ENCODE measurements around the gene GBA2.

- no peak for TF ChIP-seq CTCF (IDR thresholded peaks at IDR 0.05; ENCODE audit: insufficient read depth, low read length)
- TF ChIP-seq POLR2AphosphoS5 (IDR thresholded peaks at IDR 0.05; ENCODE audit: low read depth) = no peak
- TF ChIP-seq GABPA (IDR thresholded peaks at IDR 0.05; ENCODE audit: low read depth) = no peak
- no peak for TF ChIP-seq REST (IDR thresholded peaks at IDR 0.05; ENCODE audit: insufficient replicate concordance, low read depth)
Observed at GRCh38 chr9:35776018-35776417, 27.0 kb upstream of the GBA2 start.
